ENCODE results near the gene SRP68. TPM values are rescaled to one million over a fixed set of nuclear protein-coding genes. Genes with fewer than 3 reads are reported as not detected.

The SRP68 gene
- total RNA-seq, 2 experiments from 2014 or later, result 106 to 108 TPM

GRCh38 chr17:75995385-75995925 is 76.9 kb downstream of the SRP68 start:
- Mint-ChIP-seq H3K27ac (no peak overlapping the region), H3K27me3 (no peaks in the 10 kb centered on the region), H3K4me3 (no peak overlapping the region), H3K9me3 (no peaks in the 10 kb centered on the region), H3K4me1 (ENCODE audit: low read depth) (peaks cover 14% of the 10 kb centered on the region), H3K36me3 (ENCODE audit: low read depth) (peaks cover 12% of the 10 kb centered on the region)
- CTCF ChIA-PET, result no interaction called here
- peaks cover 13% of the 10 kb centered on the region for H3K4me1 ChIP-seq (ENCODE audit: insufficient read depth, low read length)
- intact Hi-C loops (cut with DNase I, micrococcal nuclease), result no loop called here
- peaks cover 15% of the 10 kb centered on the region for H3K36me3 ChIP-seq (ENCODE audit: insufficient read depth, low read length)
- no peaks in the 10 kb centered on the region for H3K9me3 ChIP-seq (ENCODE audit: control insufficient read depth in 1 of 2, insufficient read depth in 1 of 2, low read length in 2 of 2)
- no peak overlapping the region for H3K27ac ChIP-seq (ENCODE audit: low read depth in 1 of 2, low read length in 2 of 2)
- POLR2A ChIA-PET, result no interaction called here
- no peak for TF ChIP-seq CTCF (IDR thresholded peaks at IDR 0.05)
- no peaks in the 10 kb centered on the region for H3K27me3 ChIP-seq (ENCODE audit: control insufficient read depth in 1 of 2, insufficient read depth in 2 of 2, low read length in 2 of 2)
- H3K4me3 ChIP-seq (ENCODE audit: low read length), result no peak overlapping the region
- ATAC-seq (ENCODE audit: poor library complexity) (no peak), DNase-seq (no peak)

GRCh38 chr17:75994802-75995370 is 77.4 kb downstream of the SRP68 start:
- no peak overlapping the region for H3K27ac ChIP-seq (ENCODE audit: low read depth in 1 of 2, low read length in 2 of 2)
- ChIA-PET CTCF (no interaction called here), POLR2A (no interaction called here)
- H3K27me3 ChIP-seq (ENCODE audit: control insufficient read depth in 1 of 2, insufficient read depth in 2 of 2, low read length in 2 of 2), result no peaks in the 10 kb centered on the region
- DNase-seq, result no peak
- H3K4me3 Mint-ChIP-seq, result no peak overlapping the region
- no peak overlapping the region for H3K4me3 ChIP-seq (ENCODE audit: low read length)
- ATAC-seq (ENCODE audit: poor library complexity), result no peak
- H3K9me3 ChIP-seq (ENCODE audit: control insufficient read depth in 1 of 2, insufficient read depth in 1 of 2, low read length in 2 of 2), result no peaks in the 10 kb centered on the region
- H3K27ac Mint-ChIP-seq, result no peak overlapping the region
- no peak for TF ChIP-seq CTCF (IDR thresholded peaks at IDR 0.05)
- no peaks in the 10 kb centered on the region for H3K27me3 Mint-ChIP-seq
- H3K4me1 Mint-ChIP-seq (ENCODE audit: low read depth), result peaks cover 14% of the 10 kb centered on the region
- H3K4me1 ChIP-seq (ENCODE audit: insufficient read depth, low read length), result peaks cover 13% of the 10 kb centered on the region
- intact Hi-C loops (cut with DNase I, micrococcal nuclease), result loop anchor here in 1 of 2 experiments (5.0 kb wide), 1 partner anchor 68 kb away; no protein-coding TSS in a partner anchor
- peaks cover 13% of the 10 kb centered on the region for H3K36me3 ChIP-seq (ENCODE audit: insufficient read depth, low read length)
- H3K36me3 Mint-ChIP-seq (ENCODE audit: low read depth), result peaks cover 12% of the 10 kb centered on the region
- H3K9me3 Mint-ChIP-seq, result no peaks in the 10 kb centered on the region

GRCh38 chr17:75991396-75991795 is 80.9 kb downstream of the SRP68 start:
- no peaks in the 10 kb centered on the region for H3K9me3 Mint-ChIP-seq
- Histone ChIP-seq H3K4me1 (ENCODE audit: insufficient read depth, low read length) (peaks cover under 1% of the 10 kb centered on the region), H3K27me3 (ENCODE audit: control insufficient read depth in 1 of 2, insufficient read depth in 2 of 2, low read length in 2 of 2) (no peaks in the 10 kb centered on the region), H3K9me3 (ENCODE audit: control insufficient read depth in 1 of 2, insufficient read depth in 1 of 2, low read length in 2 of 2) (no peaks in the 10 kb centered on the region), H3K4me3 (ENCODE audit: low read length) (no peak overlapping the region), H3K36me3 (ENCODE audit: insufficient read depth, low read length) (peaks cover 16% of the 10 kb centered on the region), H3K27ac (ENCODE audit: low read depth in 1 of 2, low read length in 2 of 2) (no peak overlapping the region)
- no peak overlapping the region for H3K27ac Mint-ChIP-seq
- H3K27me3 Mint-ChIP-seq, result no peaks in the 10 kb centered on the region
- H3K36me3 Mint-ChIP-seq (ENCODE audit: low read depth), result peaks cover 10% of the 10 kb centered on the region
- no peaks in the 10 kb centered on the region for H3K4me1 Mint-ChIP-seq (ENCODE audit: low read depth)
- TF ChIP-seq CTCF (IDR thresholded peaks at IDR 0.05), result no peak
- ChIA-PET POLR2A (no interaction called here), CTCF (interaction anchor here (1.8 kb wide), 1 partner anchor 9 kb away, joined by 4 read pairs; the partner anchor contains the start of gene CDK3)
- ATAC-seq (ENCODE audit: poor library complexity) (no peak), DNase-seq (no peak)
- intact Hi-C loops (cut with DNase I, micrococcal nuclease), result loop anchor here in 1 of 2 experiments (5.0 kb wide), 1 partner anchor 64 kb away; no protein-coding TSS in a partner anchor
- no peak overlapping the region for H3K4me3 Mint-ChIP-seq

Small RNA genes lying within 50 kb of the gene (microRNA-seq; reads per million reads assigned to microRNA genes)
- gene MIR6868 (ENCODE audit: borderline microRNAs expressed, borderline replicate concordance), result 4.3 reads per million, percentile 22 among the genes with 10 or more reads in this experiment

Other genes starting within 250 kb of the SRP68 start
- gene UNC13D, start 228.1 kb downstream of the SRP68 start, total RNA-seq, result 100 to 1,000 TPM; 110 to 112 TPM
- gene WBP2, start 217.2 kb downstream of the SRP68 start, total RNA-seq, result 100 to 1,000 TPM in 1 of 2 experiments, 10 to 100 TPM in 1; 98.5 to 114 TPM
- 1 to 10 TPM; 2.3 to 2.8 TPM for gene TRIM47, start 193.9 kb downstream of the SRP68 start, total RNA-seq
- 10 to 100 TPM in 1 of 2 experiments, 1 to 10 TPM in 1; 9.9 to 11.7 TPM for gene TRIM65, start 175.6 kb downstream of the SRP68 start, total RNA-seq
- gene MRPL38, start 167.6 kb downstream of the SRP68 start, total RNA-seq, result 100 to 1,000 TPM; 146 to 147 TPM
- 10 to 100 TPM; 21.2 to 23.9 TPM for gene FBF1, start 131.5 kb downstream of the SRP68 start, total RNA-seq
- gene ACOX1, start 93.4 kb downstream of the SRP68 start, total RNA-seq, result 10 to 100 TPM; 14.5 to 17.9 TPM
- 10 to 100 TPM; 13.0 to 13.8 TPM for gene TEN1, start 93.3 kb downstream of the SRP68 start, total RNA-seq
- gene CDK3, start 71.7 kb downstream of the SRP68 start, total RNA-seq, result 1 to 10 TPM; 3.9 to 4.9 TPM
- under 1 TPM; 0.14 to 0.38 TPM for gene EVPL, start 45.2 kb downstream of the SRP68 start, total RNA-seq
- gene GALR2, start 2.3 kb upstream of the SRP68 start, total RNA-seq, result 1 to 10 TPM in 1 of 2 experiments, under 1 TPM in 1; 0.59 to 1.0 TPM
- under 1 TPM; 0.69 to 0.98 TPM for gene ZACN, start 6.7 kb upstream of the SRP68 start, total RNA-seq
- gene EXOC7, start 31.3 kb upstream of the SRP68 start, total RNA-seq, result 10 to 100 TPM; 88.1 to 90.6 TPM
- gene FOXJ1, start 68.7 kb upstream of the SRP68 start, total RNA-seq, result under 1 TPM; 0.63 to 0.89 TPM
- gene RNF157, start 168.0 kb upstream of the SRP68 start, total RNA-seq, result 10 to 100 TPM; 18.5 to 21.1 TPM
- gene UBALD2, start 192.8 kb upstream of the SRP68 start, total RNA-seq, result 100 to 1,000 TPM; 253 to 265 TPM
- 1 to 10 TPM; 1.8 to 2.1 TPM for gene QRICH2, start 235.8 kb upstream of the SRP68 start, total RNA-seq